GM12864 (cell line): ENCODE results near the gene PAPPA.

ENCODE experiments used
- DNase-seq: peaks from one replicate; pipeline ENCODE4 v3.0.0-alpha.2; 2011; ENCODE audit warnings: low read depth
- H3K4me3 ChIP-seq: 2 replicates; pipeline ENCODE4 v1.5.1; 2011; ENCODE audit warnings: mild to moderate bottlenecking, low read depth, low read length, control low read depth
- CTCF ChIP-seq: IDR thresholded peaks from 2 replicates; pipeline ENCODE4 v1.5.1; 2011; ENCODE audit warnings: low read depth, mild to moderate bottlenecking, moderate library complexity, low read length, control low read depth, inconsistent platforms; ENCODE audit errors: missing control alignments

The PAPPA gene

GRCh38 chr9:116168231-116168630, 14.6 kb downstream of the PAPPA start:
- DNase-seq: no peak
- no peak for TF ChIP-seq CTCF
- no peak overlapping the region for H3K4me3 ChIP-seq

- no peak for DNase-seq
- TF ChIP-seq CTCF: no peak
- no peak overlapping the region for H3K4me3 ChIP-seq
These were observed 18.6 kb downstream of the PAPPA start for GRCh38 chr9:116172216-116172615.

GRCh38 chr9:116174347-116174746, 20.8 kb downstream of the PAPPA start:
- H3K4me3 ChIP-seq: no peak overlapping the region
- TF ChIP-seq CTCF: no peak
- DNase-seq: no peak

- no peak for TF ChIP-seq CTCF
- no peak for DNase-seq
- H3K4me3 ChIP-seq: no peak overlapping the region
These were observed 22.0 kb downstream of the PAPPA start for GRCh38 chr9:116175614-116176013.

- DNase-seq: no peak
- TF ChIP-seq CTCF: no peak
- no peak overlapping the region for H3K4me3 ChIP-seq
These were observed 25.1 kb downstream of the PAPPA start for GRCh38 chr9:116178481-116179211.

- TF ChIP-seq CTCF: no peak
- H3K4me3 ChIP-seq: no peak overlapping the region
- DNase-seq: no peak
These were observed 26.0 kb downstream of the PAPPA start for GRCh38 chr9:116179568-116179967.

- no peak overlapping the region for H3K4me3 ChIP-seq
- DNase-seq: no peak
- no peak for TF ChIP-seq CTCF
These were observed 28.4 kb downstream of the PAPPA start for GRCh38 chr9:116181853-116182610.
